Activated gamma-delta T cell treated with Interleukin-2 at 50 U/mL for 16 hours (primary cell): ENCODE results near the gene CAPN11.
A peak's percentile ranks its signal among the peaks of the same experiment; 100 is the strongest.
"Not testable (repeated sequence)": the region's sequence is repeated elsewhere in the genome, so short reads cannot be mapped to it uniquely, and the experiment has no call there.

Experiments
- DNase-seq: peaks from one replicate; pipeline ENCODE4 v3.0.0-alpha.2; 2020

CAPN11 gene

DNA sequence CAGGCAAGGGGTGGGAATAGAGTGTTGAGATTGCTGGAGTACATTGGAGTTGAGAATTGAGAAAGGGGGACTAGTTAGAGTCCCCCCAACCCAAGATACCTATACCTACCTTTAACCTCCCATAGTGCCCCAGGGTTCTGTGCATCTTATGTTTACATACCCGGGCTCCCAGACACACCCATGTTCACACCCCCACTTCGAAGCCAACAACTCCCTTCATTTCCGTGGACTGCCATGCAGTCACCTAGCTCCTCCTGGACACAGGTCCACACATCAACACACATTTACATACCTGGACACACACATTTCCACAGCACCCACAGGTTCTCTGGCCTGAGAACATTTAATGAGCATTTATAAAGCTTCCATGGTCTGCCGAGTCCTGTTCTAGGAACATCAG lies 26.1 kb upstream of the CAPN11 start:
- DNase-seq: no peak

DNA sequence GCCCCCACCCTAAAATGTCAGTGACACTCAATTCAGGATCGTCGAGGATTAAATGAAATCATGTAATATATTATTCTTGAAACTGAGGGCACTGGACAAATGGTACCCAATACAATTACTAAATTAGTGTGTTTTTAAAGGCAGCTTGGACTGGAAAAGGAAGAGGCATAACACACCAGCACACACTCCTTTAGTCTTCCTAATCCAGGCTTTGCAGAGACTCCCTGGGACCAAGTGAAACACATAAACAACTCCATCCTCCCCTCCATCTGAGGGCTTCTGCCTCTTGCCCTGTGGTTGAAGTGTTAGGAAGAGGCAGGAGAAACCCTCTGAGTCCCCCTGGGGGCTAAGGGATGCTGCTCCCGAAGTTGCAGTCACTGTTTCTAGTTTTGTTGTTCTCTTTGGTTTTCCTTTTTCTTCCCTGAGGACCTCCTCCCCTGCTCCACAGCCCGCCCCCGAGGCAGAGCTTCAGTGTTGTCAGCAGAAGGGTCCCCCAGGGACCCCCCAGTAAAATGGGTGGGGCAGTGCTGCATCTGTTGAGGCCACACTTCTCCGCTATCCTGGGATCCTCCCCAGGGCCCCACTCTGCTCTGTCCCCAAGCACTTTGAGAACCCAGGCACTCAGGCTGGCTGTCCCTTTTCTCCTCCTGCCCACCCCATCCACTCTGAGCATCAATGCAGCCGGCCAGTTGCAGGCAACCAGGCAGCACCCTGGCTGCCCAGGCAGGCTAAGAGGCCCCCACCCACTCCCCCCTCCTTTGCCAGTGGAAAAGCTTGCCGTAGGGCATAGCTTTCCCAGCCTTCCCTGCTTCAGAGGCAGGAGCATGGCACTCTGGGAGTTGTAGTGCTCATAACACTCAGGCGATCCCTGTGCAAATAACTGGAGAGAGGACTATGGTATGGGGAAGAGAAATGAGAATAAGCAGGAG lies 25.4 kb upstream of the CAPN11 start:
- DNase-seq: no peak

DNA sequence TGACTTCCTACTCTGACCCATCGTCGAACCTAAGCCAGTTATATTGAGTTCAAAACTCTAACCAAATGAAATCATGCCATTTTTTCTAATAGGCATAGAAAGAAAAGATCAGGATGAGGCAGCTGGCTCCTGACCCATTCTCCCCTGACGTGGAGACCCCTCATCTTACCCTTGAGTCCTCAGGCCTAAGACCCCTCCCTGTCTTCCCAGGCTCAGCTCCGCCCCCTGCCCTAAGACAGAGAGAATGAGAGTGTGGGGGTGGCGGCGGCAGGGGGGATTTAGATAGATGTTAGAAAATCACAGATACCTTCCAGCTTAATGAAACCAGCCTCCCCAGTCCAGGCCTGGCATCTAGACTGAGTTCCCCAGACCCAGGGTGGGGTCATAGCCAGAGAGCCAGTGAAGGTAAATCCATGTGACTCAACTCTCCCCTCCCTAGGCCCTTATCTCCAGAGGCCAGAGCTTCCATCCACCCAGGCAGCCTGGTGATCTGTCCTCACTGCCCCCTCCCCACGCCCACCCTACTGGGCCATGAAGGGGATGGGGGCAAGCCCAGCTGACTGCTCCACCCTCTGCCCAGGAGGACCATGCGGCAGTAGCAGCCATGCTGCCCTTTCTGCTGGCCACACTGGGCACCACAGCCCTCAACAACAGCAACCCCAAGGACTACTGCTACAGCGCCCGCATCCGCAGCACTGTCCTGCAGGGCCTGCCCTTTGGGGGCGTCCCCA lies 24.5 kb upstream of the CAPN11 start:
- no peak for DNase-seq

- DNase-seq: no peak
These were observed 23.4 kb upstream of the CAPN11 start for GRCh38 chr6:44135173-44135758.

DNA sequence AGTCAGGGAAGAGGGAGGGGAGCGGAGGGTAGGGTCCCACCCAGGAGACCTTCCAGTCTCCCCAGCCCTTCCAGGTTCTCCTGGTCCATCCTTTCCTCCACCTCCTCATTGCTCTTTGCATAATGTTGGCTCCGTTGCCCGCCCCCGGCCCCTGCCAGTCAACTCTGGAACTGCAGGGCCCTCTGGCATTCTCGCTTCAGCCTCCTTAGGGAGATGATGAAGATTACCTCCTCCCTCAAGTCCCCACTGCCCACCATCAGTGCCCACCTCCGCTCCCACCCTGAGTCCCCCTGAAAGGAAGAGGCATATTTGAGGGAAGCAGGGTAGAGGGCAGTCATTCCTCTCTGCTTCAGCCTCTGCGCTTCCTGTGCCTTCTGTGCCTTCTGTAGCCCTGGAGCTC lies 22.7 kb upstream of the CAPN11 start:
- no peak for DNase-seq

- DNase-seq: no peak
These were observed 19.8 kb upstream of the CAPN11 start for GRCh38 chr6:44138717-44139350.

- DNase-seq: no peak
These were observed 19.3 kb upstream of the CAPN11 start for GRCh38 chr6:44139351-44139743.

GRCh38 chr6:44142835-44143234 lies 15.8 kb upstream of the CAPN11 start:
- DNase-seq: no peak

GRCh38 chr6:44143731-44144130 lies 14.9 kb upstream of the CAPN11 start:
- no peak for DNase-seq

DNA sequence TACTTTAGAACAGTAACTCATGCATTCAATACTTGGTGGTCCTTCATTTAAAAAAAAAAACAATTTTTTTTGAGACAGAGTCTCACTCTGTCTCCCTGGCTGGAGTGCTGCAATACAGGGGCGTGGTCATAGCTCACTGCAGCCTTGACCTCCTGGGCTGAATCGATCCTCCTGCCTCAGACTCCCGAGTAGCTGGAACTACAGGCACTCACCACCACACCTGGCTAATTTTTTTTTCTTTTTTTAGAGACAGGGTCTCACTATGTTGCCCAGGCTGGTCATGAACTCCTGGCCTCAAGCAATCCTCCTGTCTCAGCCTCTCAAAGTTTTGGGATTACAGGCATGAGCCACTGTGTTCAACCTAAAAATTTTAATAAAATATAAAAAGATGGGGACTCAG lies 14.1 kb upstream of the CAPN11 start:
- DNase-seq: not testable (repeated sequence)

DNA sequence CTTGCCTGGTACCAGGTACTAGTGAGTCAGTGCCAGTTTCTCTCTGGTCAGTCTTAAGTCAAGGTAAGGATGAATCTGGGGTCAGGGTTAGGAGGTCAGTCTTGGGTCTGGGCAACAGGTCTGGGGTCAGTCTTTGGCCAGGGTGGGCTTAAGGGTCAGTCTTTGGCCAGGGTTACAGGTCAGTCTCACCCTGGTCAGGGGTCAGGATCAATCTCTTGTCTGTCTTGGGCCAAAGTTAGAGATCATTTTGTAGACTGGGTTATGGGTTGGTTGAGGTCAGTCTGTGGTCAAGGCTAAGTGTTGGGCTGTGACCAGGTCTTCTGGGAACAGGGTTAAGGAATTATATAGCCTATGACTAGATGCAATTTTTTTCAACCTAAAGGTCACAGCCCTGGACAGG lies 12.8 kb upstream of the CAPN11 start:
- no peak for DNase-seq

DNA sequence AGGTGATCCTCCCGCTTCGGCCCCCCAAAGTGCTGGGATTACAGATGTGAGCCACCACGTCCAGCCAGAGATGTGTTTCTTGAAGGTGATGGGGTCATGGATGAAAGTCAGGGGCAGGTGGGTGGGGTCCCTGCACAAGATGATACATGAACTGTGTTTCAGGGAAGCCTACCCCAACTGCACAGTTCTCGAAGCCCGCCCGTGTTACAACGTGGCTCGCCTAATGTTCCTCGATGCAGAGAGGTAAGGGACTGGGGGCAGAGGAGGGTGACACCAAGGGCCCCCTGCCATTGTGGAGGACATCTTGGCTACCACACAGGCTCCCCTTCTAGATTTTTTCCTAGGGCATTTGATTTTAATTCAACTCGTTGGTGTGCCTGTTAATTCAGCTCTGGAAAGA lies 11.9 kb upstream of the CAPN11 start:
- DNase-seq: no peak

- DNase-seq: no peak
These were observed 11.4 kb upstream of the CAPN11 start for GRCh38 chr6:44147256-44147655.

DNA sequence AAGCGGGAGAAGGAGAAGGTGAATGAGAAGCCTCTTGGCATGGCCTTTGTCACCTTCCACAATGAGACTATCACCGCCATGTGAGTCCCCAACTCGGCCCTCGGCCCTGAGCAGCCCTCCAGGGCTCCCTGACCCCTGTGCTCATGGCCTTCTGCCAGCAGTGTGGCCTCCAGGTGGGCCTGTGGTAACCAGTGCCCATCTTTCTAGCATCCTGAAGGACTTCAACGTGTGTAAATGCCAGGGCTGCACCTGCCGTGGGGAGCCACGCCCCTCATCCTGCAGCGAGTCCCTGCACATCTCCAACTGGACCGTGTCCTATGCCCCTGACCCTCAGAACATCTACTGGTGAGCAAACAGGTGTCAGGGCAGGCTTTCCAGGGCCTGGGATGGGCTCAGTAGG lies 10.3 kb upstream of the CAPN11 start:
- DNase-seq: no peak

GRCh38 chr6:44149369-44150012 lies 9.1 kb upstream of the CAPN11 start:
- no peak for DNase-seq

GRCh38 chr6:44150317-44150917 lies 8.2 kb upstream of the CAPN11 start:
- DNase-seq: no peak

DNA sequence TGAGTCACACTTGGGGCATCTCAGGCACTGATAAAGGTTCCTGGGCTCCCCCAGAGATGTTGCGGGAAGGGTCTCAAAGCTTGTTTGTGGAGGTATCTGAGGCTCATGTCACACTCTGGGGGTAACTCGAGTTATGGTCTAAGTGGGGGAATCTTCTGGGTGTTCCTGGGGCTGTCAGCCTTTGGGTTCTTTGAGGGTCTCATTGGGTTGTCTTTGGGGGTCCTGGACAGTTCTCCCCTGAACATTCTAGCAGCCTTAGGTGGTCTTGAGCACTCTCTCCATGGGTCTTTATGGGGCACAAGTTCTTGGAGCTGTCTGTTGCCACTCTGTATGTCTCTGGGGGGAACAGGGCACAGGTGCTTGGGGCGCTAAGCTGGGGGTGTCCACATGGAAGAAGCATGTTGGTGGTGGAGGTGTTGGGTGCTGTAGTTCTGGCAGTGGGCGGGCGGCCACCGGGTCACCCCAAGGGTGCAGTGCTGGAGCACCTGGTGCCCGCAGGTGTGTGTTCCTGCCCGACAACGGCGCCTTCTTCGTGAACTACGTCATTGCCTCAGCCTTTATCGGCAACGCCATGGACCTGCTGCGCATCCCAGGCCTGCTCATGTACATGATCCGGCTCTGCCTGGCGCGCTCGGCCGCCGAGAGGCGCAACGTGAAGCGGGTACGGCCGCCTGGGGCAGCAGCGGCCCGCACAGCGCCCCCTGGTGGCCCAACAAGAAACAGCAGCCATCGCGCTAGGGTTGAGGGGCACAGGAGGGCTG lies 7.1 kb upstream of the CAPN11 start:
- DNase-seq: peak; percentile 77

GRCh38 chr6:44152109-44152461 lies 6.5 kb upstream of the CAPN11 start:
- DNase-seq: no peak

DNA sequence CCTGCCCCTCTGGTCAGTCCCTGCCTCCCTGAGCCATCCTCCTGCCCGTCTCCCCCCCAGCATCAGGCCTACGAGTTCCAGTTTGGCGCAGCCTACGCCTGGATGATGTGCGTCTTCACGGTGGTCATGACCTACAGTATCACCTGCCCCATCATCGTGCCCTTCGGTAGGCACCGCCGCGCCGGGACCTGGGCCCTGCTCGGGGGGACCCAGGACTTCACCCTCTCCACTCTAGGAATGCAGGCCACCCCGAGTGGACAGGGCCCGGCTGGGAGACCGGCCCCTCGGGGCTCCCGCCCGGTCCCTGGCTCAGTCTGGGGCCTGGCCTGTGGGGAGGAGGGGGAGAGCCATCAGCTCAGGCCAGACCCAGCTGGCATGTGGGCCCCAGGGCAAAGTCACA lies 6.1 kb upstream of the CAPN11 start:
- no peak for DNase-seq

- DNase-seq: no peak
These were observed 4.6 kb upstream of the CAPN11 start for GRCh38 chr6:44154067-44154466.

GRCh38 chr6:44156494-44157151 lies 2.0 kb upstream of the CAPN11 start:
- DNase-seq: no peak
